Measurements from ENCODE around the gene SNX13. TPM values are rescaled to one million over a fixed set of nuclear protein-coding genes. Genes with fewer than 3 reads are reported as not detected.

SNX13 gene
- total and polyA plus RNA-seq, 2 experiments from 2014 or later = 7.5 to 42.7 TPM

GRCh38 chr7:17912536-17913235 is 27.6 kb downstream of the SNX13 start:
- Mint-ChIP-seq H3K27ac (0 out of 2 replicates have a peak overlapping the region, but pooled peaks have one; percentile 30), H3K36me3 (ENCODE audit: low read depth) (peaks cover 6% of the 10 kb centered on the region; the same call in 1 of the 3 replicates), H3K9me3 (no peaks in the 10 kb centered on the region; the same call in 2 of the 3 replicates), H3K4me3 (no peak overlapping the region), H3K4me1 (peaks cover 28% of the 10 kb centered on the region), H3K27me3 (ENCODE audit: insufficient read depth, low read depth, poor library complexity) (peaks cover 2% of the 10 kb centered on the region)
- Histone ChIP-seq H2AFZ (no peak overlapping the region), H3K4me1 (ENCODE audit: insufficient read depth) (peaks cover 14% of the 10 kb centered on the region), H3K9me2 (ENCODE audit: insufficient read depth) (no peaks in the 10 kb centered on the region), H3K36me3 (ENCODE audit: insufficient read depth) (no peaks in the 10 kb centered on the region), H4K20me1 (replicated peaks; ENCODE audit: insufficient read depth) (no peaks in the 10 kb centered on the region; the same call in 1 of the 2 replicates), H3K4me2 (no peak overlapping the region), H3K27me3 (ENCODE audit: insufficient read depth) (no peaks in the 10 kb centered on the region), H3F3A (replicated peaks; ENCODE audit: low read depth) (no peaks in the 10 kb centered on the region), H3K27ac (ENCODE audit: low read depth) (no peak overlapping the region), H3K4me3 (no peak overlapping the region), H3K79me2 (replicated peaks; ENCODE audit: insufficient read depth) (peaks cover 100% of the 10 kb centered on the region)
- no peak for DNase-seq (ENCODE audit: low spot score)
- no peak for ATAC-seq
- no peak for TF ChIP-seq REST (IDR thresholded peaks at IDR 0.05; ENCODE audit: unreplicated experiment)
- TF ChIP-seq JUNB (IDR thresholded peaks at IDR 0.05; ENCODE audit: unreplicated experiment) = no peak
- no peak for TF ChIP-seq ZNF331 (CRISPR knock-in tag; IDR thresholded peaks at IDR 0.05; ENCODE audit: low read depth)
- no peak for TF ChIP-seq EZH2 (IDR thresholded peaks at IDR 0.05; ENCODE audit: low read depth, unreplicated experiment)

GRCh38 chr7:17912050-17912449 is 28.2 kb downstream of the SNX13 start:
- Histone ChIP-seq H3F3A (replicated peaks; ENCODE audit: low read depth) (no peaks in the 10 kb centered on the region), H2AFZ (no peak overlapping the region), H3K4me2 (no peak overlapping the region; the same call in 1 of the 2 replicates), H3K79me2 (replicated peaks; ENCODE audit: insufficient read depth) (peaks cover 100% of the 10 kb centered on the region), H3K27ac (ENCODE audit: low read depth) (no peak overlapping the region), H3K36me3 (ENCODE audit: insufficient read depth) (no peaks in the 10 kb centered on the region), H3K9me2 (ENCODE audit: insufficient read depth) (no peaks in the 10 kb centered on the region), H4K20me1 (replicated peaks; ENCODE audit: insufficient read depth) (no peaks in the 10 kb centered on the region; the same call in 1 of the 2 replicates), H3K27me3 (ENCODE audit: insufficient read depth) (no peaks in the 10 kb centered on the region), H3K4me3 (no peak overlapping the region), H3K4me1 (ENCODE audit: insufficient read depth) (peaks cover 14% of the 10 kb centered on the region)
- DNase-seq (ENCODE audit: low spot score) = no peak
- Mint-ChIP-seq H3K27me3 (ENCODE audit: insufficient read depth, low read depth, poor library complexity) (peaks cover 2% of the 10 kb centered on the region), H3K9me3 (no peaks in the 10 kb centered on the region), H3K4me1 (peaks cover 28% of the 10 kb centered on the region), H3K36me3 (ENCODE audit: low read depth) (peaks cover 6% of the 10 kb centered on the region; the same call in 1 of the 3 replicates), H3K4me3 (no peak overlapping the region), H3K27ac (peak overlapping the region; percentile 57; the same call in 1 of the 2 replicates)
- no peak for ATAC-seq
- TF ChIP-seq CREB1 (CRISPR knock-in tag; IDR thresholded peaks at IDR 0.05; ENCODE audit: low read depth) (no peak), ZNF114 (CRISPR knock-in tag; IDR thresholded peaks at IDR 0.05) (no peak), ETS1 (IDR thresholded peaks at IDR 0.05) (no peak), ZNF331 (CRISPR knock-in tag; IDR thresholded peaks at IDR 0.05; ENCODE audit: low read depth) (no peak), REST (IDR thresholded peaks at IDR 0.05; ENCODE audit: unreplicated experiment) (no peak), JUNB (IDR thresholded peaks at IDR 0.05; ENCODE audit: unreplicated experiment) (no peak), POLR2AphosphoS5 (IDR thresholded peaks at IDR 0.05; ENCODE audit: low read depth) (no peak), EZH2phosphoT487 (IDR thresholded peaks at IDR 0.05; ENCODE audit: unreplicated experiment) (no peak), EZH2 (IDR thresholded peaks at IDR 0.05; ENCODE audit: low read depth, unreplicated experiment) (no peak)

Measured in GM23338 (cell line).